GM12865 (cell line): Measurements from ENCODE around the gene SOX6.

Source experiments
- DNase-seq: peaks from one replicate; pipeline ENCODE4 v3.0.0; 2010; ENCODE audit warnings: low read depth
- H3K4me3 ChIP-seq: 2 replicates; pipeline ENCODE4 v1.5.1; 2011; ENCODE audit warnings: mild to moderate bottlenecking, low read depth, low read length, control low read depth
- CTCF ChIP-seq: IDR thresholded peaks from 2 replicates; pipeline ENCODE4 v1.5.1; 2011; ENCODE audit warnings: low read length, control low read depth, low read depth, inconsistent platforms; ENCODE audit not compliant: insufficient read depth; ENCODE audit errors: missing control alignments

The SOX6 gene

DNA sequence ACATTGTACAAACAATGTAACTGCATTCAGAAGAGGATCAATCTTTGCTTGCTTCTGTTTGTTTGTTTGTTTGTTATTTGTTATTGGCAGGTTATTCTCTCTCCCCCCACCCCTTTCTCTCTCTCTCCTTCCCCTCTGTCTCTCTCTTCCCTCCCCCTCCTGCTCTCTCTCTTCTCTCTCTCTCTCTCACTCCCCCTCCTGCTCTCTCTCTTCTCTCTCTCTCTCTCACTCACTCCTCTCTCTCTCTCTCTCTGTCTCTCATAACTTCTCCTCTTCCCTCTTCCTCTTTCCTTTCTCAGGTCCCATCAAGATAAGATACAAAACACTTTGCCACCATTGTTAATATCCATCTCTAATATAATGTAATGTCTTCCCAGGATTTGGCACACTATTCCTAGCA is 236.3 kb downstream of the SOX6 start:
- H3K4me3 ChIP-seq, result no peak overlapping the region
- no peak for DNase-seq
- TF ChIP-seq CTCF, result no peak

GRCh38 chr11:16117989-16118756 is 238.2 kb downstream of the SOX6 start:
- no peak for DNase-seq
- no peak for TF ChIP-seq CTCF

DNA sequence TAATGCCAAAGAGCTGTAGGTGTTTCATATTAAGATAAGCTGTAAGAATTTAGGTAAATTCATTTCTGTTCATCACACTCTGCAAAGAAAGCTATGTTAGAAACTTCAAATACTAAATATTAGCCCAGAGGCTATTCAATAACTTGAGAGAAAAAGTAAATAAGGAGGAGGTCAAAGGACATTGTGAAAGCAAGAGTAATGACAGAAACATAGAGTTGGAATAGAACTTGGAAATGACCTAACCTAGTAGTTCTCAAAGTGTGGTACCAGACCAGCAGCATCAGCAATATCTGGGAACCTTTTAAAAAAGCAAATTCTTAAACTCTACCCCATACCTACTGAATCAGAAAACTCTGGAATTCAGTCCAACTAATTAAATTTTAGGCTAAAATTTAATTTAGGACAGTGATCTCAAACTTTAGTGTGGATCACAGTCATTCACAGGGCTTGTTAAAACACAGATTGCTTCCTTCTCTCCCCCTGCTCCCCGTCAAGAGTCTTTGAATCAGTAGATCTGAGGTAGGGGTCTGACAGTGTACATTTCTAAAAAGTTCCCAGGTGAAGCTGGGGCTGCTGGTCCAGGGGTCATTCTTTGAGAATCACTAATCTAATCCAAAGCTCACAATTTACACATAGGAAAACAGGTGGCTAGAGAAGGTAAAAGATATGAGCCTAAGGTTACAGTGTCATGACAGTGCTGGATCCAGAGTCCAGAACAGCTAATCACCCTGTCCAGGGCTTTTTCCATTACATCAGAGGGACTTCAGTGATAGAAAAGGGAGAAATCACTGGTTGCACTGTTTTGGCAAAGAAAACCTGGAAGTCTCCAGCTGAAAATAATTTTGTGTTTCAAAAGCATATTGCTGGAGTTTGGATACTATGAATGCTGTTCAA is 241.1 kb downstream of the SOX6 start:
- no peak overlapping the region for H3K4me3 ChIP-seq
- no peak for TF ChIP-seq CTCF
- no peak for DNase-seq

More at GRCh38 chr11:16117989-16118756, 238.2 kb downstream of the SOX6 start:
- no peak overlapping the region for H3K4me3 ChIP-seq

DNA sequence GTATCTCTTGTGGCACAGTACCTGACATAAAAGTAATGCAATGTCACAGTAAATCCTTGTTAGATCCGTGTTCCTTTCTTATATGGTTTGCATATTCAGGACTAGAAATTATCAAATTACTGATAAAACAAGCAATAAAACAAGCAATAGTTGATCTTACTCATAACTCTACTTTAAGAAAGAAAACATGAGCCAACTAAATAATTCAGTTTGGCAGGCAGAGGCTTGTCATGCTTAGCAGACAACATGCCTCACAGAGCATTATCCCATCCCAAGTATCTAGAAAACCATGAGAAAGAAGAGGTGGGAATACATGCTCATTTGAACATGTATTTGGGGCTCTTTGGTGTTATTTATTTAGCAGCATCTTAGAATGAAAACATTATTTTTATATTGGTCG is 241.9 kb downstream of the SOX6 start:
- DNase-seq, result no peak
- H3K4me3 ChIP-seq, result no peak overlapping the region
- TF ChIP-seq CTCF, result no peak

DNA sequence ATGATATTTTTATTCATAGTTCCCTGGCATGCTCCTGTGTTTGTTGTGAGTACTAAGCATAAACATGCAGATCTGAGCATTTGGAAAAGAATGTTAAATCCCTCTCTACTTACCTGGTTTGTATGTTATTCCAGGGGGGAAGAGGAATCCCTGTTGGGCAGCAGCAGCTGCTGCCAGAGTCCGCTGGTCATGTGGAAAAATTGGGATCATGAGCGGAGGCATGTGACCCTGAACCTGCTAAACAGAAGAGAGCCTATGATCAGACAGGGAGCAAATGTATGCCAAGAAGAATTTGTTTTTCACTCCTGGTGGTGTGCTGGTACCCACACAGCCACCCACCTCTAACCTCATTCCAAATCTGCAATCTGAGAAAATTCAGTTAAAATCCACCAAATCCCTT is 244.7 kb downstream of the SOX6 start:
- H3K4me3 ChIP-seq, result no peak overlapping the region
- no peak for DNase-seq
- no peak for TF ChIP-seq CTCF

GRCh38 chr11:16110886-16111285 is 245.5 kb downstream of the SOX6 start:
- no peak for DNase-seq
- no peak overlapping the region for H3K4me3 ChIP-seq
- TF ChIP-seq CTCF, result no peak
